Right kidney (tissue), 1 donor: ENCODE data around the gene HTR2C.
"Not testable (repeated sequence)": the region's sequence is repeated elsewhere in the genome, so short reads cannot be mapped to it uniquely, and the experiment has no call there.

Experiments
- DNase-seq: peaks from one replicate; pipeline ENCODE4 v3.0.0-alpha.2; 2016

The HTR2C gene

DNA sequence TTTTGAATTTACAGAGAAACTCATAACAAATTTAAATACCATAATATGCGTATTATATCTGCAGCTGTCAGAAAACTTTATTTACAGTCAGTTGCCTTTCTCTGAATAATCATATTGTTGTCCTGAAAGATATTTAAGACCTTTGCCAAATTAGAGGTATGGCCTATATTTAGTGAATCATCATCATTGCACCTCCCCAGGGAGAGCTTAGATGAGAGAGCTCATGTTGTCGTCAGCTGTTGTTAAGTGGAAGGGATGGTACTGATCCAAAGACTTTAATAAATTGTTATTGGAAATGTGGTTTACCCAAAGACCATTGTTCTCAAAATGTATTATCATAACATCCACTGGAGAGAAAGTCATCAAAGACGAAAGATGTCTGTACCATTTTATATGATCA, 128.6 kb downstream of the HTR2C start:
- no peak for DNase-seq

- no peak for DNase-seq
Measured at GRCh38 chrX:114715096-114715495, 131.2 kb downstream of the HTR2C start.

GRCh38 chrX:114717921-114718320, 134.0 kb downstream of the HTR2C start:
- peak; percentile 0 for DNase-seq

DNA sequence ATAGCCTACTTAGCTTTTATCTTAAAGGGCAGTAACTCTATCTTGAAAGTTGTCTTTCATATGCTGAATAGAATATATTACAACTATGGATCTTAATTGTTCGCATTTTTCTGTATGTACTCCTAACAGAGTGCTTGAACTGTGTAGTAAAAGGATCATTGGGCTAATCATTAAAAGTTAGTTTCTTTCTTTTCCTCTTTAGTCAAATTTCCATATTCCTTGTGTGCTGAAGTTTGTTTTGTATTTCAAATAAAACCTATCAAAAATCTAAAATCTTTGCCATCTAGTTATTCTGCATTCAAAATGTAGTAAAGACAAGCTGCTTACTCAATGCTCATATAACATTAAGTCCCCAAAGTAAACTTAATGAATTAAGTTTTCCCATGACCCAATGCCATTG, 182.7 kb downstream of the HTR2C start:
- DNase-seq, result no peak

GRCh38 chrX:114774691-114775090, 190.8 kb downstream of the HTR2C start:
- DNase-seq, result no peak

- DNase-seq, result no peak
Measured at GRCh38 chrX:114782925-114783324, 199.0 kb downstream of the HTR2C start.

- DNase-seq, result no peak
Measured at GRCh38 chrX:114787061-114787460, 203.2 kb downstream of the HTR2C start.

DNA sequence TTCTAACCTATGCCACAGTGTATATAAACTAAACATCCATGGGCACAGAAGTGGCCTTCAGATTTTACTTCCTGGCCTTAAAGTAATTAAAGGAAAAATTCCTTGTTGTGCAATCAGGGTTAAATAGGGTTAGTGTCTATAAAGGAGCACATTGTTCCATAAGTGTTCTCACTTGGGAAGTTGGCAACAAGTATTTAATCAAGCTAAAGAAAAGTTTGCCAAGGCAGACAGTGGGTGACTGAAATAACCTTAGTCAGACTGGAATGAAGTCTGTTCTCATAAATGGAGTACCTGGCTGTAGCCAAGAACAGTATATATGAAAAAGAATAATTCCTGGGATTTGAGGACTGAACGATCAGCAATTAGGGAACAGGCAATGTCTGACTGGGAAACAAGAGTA, 213.6 kb downstream of the HTR2C start:
- DNase-seq, result no peak

- no peak for DNase-seq
Measured at GRCh38 chrX:114798907-114799306, 215.0 kb downstream of the HTR2C start.

GRCh38 chrX:114800719-114801118, 216.8 kb downstream of the HTR2C start:
- DNase-seq, result no peak

DNA sequence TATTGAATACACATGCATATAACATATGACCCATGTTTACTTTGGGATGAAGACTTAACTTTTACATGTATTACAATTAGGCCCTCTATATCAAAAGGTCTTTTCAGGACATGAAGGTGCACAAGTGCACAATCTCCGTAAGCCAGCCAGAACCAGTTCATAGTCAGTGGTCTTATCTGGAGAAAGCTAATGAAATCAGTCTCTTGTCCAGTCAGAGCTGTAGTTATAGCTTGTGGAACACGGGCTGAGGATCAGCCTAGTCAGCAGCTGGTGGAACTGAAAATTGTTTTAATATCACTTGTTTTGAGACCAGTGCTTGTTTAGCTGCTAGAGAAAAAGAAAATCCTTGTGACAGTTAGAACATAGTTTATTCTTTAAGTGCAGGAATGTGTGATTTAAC, 235.6 kb downstream of the HTR2C start:
- no peak for DNase-seq

DNA sequence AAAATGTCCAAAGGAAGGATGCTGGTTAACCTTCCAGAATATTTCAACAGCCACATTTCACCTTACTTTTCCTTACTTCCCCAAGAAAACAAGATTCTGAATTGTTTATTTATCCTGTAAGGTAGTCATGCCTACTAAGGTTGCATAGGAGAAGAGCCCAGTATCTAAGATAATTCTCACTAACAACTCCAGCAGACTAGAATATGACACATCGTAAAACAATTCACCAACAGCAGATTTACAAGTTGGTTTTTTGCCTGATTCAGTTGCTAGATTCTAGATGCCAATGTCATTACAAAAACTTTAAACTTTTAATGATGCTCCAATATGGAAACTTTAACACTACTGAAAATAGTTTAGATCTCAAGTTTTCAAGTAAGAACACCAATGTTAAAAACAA, 257.2 kb downstream of the HTR2C start:
- no peak for DNase-seq

GRCh38 chrX:114842181-114842580, 258.3 kb downstream of the HTR2C start:
- DNase-seq, result no peak

DNA sequence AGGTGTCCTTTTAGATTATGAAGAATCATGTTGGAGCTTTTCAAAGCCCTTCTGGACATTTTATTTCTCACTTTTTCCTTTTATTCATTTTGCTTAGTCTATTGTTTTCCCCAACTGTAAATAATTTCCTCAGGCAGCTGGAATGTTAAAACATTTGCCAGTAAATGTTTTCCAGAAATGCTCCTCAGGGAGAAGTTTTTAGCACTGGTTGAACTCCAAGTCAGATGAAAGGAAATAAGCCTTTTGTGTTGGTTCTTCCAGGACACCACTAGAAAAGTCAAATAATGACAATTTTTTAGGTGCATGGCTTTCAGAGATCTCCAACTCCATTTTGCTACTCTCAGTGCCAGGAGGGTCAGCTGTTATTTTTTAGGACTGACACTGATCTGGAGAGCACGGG, 305.6 kb downstream of the HTR2C start:
- no peak for DNase-seq

- DNase-seq, result no peak
Measured at GRCh38 chrX:114903618-114904017, 319.7 kb downstream of the HTR2C start.

DNA sequence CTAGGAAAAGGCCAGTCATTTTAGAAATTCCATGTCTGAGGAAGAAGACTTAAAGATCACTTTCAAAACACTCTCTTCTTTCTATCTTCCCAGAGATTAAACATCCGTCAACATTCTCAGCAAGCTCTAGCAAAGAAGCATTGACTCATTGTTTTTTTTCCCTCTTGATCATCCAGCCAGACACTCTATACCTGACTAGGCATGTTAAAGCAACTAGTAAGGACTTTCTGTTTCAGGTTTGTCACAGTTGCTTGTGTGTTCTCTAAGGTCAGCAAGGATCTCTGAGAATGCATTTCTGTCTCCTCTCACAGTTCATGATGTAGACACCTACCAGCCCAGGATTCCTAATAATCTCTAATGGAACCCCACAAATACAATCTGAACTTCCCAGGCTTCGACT, 321.4 kb downstream of the HTR2C start:
- DNase-seq, result no peak

DNA sequence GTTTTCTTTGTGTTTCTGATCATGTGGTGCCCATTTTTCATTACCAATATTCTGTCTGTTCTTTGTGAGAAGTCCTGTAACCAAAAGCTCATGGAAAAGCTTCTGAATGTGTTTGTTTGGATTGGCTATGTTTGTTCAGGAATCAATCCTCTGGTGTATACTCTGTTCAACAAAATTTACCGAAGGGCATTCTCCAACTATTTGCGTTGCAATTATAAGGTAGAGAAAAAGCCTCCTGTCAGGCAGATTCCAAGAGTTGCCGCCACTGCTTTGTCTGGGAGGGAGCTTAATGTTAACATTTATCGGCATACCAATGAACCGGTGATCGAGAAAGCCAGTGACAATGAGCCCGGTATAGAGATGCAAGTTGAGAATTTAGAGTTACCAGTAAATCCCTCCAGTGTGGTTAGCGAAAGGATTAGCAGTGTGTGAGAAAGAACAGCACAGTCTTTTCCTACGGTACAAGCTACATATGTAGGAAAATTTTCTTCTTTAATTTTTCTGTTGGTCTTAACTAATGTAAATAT, 323.2 kb downstream of the HTR2C start:
- no peak for DNase-seq

GRCh38 chrX:114924423-114924822, 340.5 kb downstream of the HTR2C start:
- no peak for DNase-seq

DNA sequence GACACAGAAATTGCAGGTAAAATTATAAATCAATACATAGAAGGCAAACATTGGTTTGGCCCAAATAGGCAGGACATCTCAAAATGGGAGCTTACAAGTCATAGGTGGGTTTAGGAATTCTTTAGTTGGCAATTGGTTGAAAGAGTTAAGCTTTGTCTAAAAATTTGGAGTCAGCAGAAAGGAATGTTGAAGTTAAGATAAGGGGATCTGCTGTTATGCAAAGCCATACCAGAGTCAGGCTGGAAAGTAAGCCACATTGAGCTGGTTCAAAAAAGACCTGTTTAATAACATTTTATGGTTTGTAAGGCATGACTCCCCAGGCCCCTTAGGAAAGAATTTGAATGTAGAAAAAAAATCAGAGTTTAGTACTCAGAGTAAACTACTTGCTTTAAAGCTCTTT, 341.0 kb downstream of the HTR2C start:
- DNase-seq, result no peak

DNA sequence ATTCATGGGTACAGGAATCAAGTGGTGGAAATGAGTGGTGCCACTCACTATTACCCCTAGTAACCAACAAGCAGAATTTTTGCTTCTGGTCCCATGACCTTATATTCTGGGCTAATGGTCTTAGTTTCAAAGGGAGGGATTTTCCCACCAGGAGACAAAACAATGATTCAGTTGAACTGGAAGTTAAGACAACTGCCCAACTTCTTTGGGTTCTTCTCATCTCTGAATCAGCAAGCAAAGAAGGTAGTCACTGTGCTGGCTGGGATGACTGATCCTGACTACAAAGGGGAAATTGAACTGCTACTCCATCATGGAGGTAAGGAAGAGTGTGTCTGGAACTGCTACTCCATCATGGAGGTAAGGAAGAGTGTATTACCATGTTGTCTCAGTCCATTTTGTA, 346.3 kb downstream of the HTR2C start:
- no peak for DNase-seq

- no peak for DNase-seq
Measured at GRCh38 chrX:114932550-114932949, 348.7 kb downstream of the HTR2C start.

DNA sequence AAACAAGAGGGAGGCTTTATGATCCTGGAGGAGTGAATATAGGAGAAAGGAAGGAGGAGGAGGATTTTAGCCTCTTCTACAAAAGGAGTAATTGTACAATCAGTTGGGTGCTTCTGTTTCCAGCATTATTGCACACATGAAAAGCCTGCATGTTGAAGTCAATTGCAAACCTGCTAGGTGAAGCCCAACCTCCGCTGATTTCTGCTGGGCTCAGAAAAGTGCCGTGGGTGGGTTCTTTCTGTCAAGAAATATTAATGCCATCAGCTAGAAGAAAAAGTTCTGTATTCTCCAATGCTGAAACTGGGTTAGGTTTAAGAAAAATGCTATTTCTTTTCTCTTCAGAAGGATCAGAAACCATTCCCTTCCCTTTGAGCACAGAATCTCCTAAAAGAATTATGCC, 349.4 kb downstream of the HTR2C start:
- not testable (repeated sequence) for DNase-seq

DNA sequence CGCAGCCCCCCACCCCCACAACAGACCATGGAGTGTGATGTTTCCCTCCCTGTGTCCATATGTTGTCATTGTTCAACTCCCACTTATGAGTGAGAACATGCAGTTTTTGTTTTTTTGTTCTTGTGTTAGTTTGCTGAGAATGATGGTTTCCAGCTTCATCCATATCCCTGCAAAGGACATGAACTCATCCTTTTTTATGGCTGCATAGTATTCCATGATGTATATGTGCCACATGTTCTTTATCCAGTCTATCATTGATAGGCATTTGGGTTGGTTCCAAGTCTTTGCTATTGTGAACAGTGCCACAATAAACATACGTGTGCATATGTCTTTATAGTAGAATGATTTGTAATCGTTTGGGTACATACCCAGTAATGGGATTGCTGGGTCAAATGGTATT, 353.2 kb downstream of the HTR2C start:
- DNase-seq, result not testable (repeated sequence)

- no peak for DNase-seq
Measured at GRCh38 chrX:114952696-114953095, 368.8 kb downstream of the HTR2C start.
